Liver (tissue), 9 donors: ENCODE measurements around the gene USP28. TPM values are rescaled to one million over a fixed set of nuclear protein-coding genes. Genes with fewer than 3 reads are reported as not detected.
A peak's percentile ranks its signal among the peaks of the same experiment; 100 is the strongest.
"Not testable (repeated sequence)": the region's sequence is repeated elsewhere in the genome, so short reads cannot be mapped to it uniquely, and the experiment has no call there.

Source experiments
- DNase-seq: peaks from one replicate; pipeline ENCODE4 v3.0.0-alpha.2; 2017; ENCODE audit warnings: low spot score
- H3K27ac ChIP-seq, 2 donors: one replicate each; pipeline ENCODE4 v1.7.0; 2013; ENCODE audit warnings: inconsistent platforms in 2 of 2, low read length in 2 of 2, control low read depth in 1 of 2, low read depth in 1 of 2, mild to moderate bottlenecking in 1 of 2
- H3K27me3 ChIP-seq, 4 donors: one replicate each; pipeline versions ENCODE4 v1.6.1 to v1.7.0; 2013; ENCODE audit warnings: low read length in 3 of 4, inconsistent platforms in 1 of 4, mild to moderate bottlenecking in 1 of 4, moderate library complexity in 1 of 4; ENCODE audit not compliant: control insufficient read depth in 4 of 4, insufficient read depth in 4 of 4
- H3K36me3 ChIP-seq, 4 donors: one replicate each; pipeline versions ENCODE4 v1.6.1 to v1.7.0; 2013; ENCODE audit warnings: low read length in 3 of 4, mild to moderate bottlenecking in 3 of 4, low read depth in 1 of 4, moderate library complexity in 1 of 4; ENCODE audit not compliant: control insufficient read depth in 4 of 4, insufficient read depth in 3 of 4
- H3K4me1 ChIP-seq, 4 donors: one replicate each; pipeline versions ENCODE4 v1.6.1 to v1.7.0; 2013; ENCODE audit warnings: low read length in 3 of 4, mild to moderate bottlenecking in 3 of 4, moderate library complexity in 1 of 4; ENCODE audit not compliant: control insufficient read depth in 4 of 4, insufficient read depth in 4 of 4
- H3K4me3 ChIP-seq, 3 donors: one replicate each; pipeline versions ENCODE4 v1.6.1 to v1.7.0; 2013; ENCODE audit warnings: low read length in 3 of 3, control low read depth in 1 of 3, low read depth in 1 of 3, mild to moderate bottlenecking in 1 of 3
- H3K9ac ChIP-seq, 2 donors: one replicate each; pipeline ENCODE4 v1.7.0; 2013; ENCODE audit warnings: low read length in 2 of 2, mild to moderate bottlenecking in 2 of 2, moderate library complexity in 2 of 2, control low read depth in 1 of 2, low read depth in 1 of 2
- H3K9me3 ChIP-seq, 4 donors: one replicate each; pipeline versions ENCODE4 v1.6.1 to v1.7.0; 2013; ENCODE audit warnings: low read length in 3 of 4; ENCODE audit not compliant: control insufficient read depth in 4 of 4
- ATF3 ChIP-seq: IDR thresholded peaks from 2 replicates; pipeline ENCODE4 v1.6.1; 2016; ENCODE audit warnings: antibody characterized with exemption
- EGR1 ChIP-seq, 2 donors: IDR thresholded peaks; 2 replicates each; pipeline ENCODE4 v1.6.1; 2016 to 2018; ENCODE audit warnings: antibody characterized with exemption in 2 of 2, low read depth in 2 of 2
- FOXA1 ChIP-seq: IDR thresholded peaks from 2 replicates; pipeline ENCODE4 v1.6.1; 2016; ENCODE audit warnings: antibody characterized with exemption
- FOXA2 ChIP-seq: IDR thresholded peaks from 2 replicates; pipeline ENCODE4 v1.6.1; 2016; ENCODE audit warnings: antibody characterized with exemption
- GABPA ChIP-seq, 2 donors: IDR thresholded peaks in 1 of 2; conservative IDR thresholded peaks in 1 of 2; 2 replicates each; pipeline ENCODE4 v1.6.1; 2016; ENCODE audit warnings: antibody characterized with exemption in 2 of 2, mild to moderate bottlenecking in 1 of 2, moderate library complexity in 1 of 2
- HNF4G ChIP-seq: IDR thresholded peaks from 2 replicates; pipeline ENCODE4 v1.6.1; 2016; ENCODE audit warnings: antibody characterized with exemption
- JUND ChIP-seq, 2 donors: IDR thresholded peaks; 2 replicates each; pipeline ENCODE4 v1.6.1; 2016; ENCODE audit warnings: antibody characterized with exemption in 2 of 2
- MAX ChIP-seq: IDR thresholded peaks from 2 replicates; pipeline ENCODE4 v1.6.1; 2016; ENCODE audit warnings: antibody characterized with exemption
- NR2F2 ChIP-seq: IDR thresholded peaks from 2 replicates; pipeline ENCODE4 v1.6.1; 2016; ENCODE audit warnings: antibody characterized with exemption
- RAD21 ChIP-seq, 2 donors: IDR thresholded peaks; 2 replicates each; pipeline ENCODE4 v1.6.1; 2016; ENCODE audit warnings: antibody characterized with exemption in 2 of 2, mild to moderate bottlenecking in 2 of 2
- TAF1 ChIP-seq: conservative IDR thresholded peaks from 2 replicates; pipeline ENCODE4 v1.6.1; 2016; ENCODE audit warnings: antibody characterized with exemption, mild to moderate bottlenecking
- YY1 ChIP-seq: IDR thresholded peaks from 2 replicates; pipeline ENCODE4 v1.6.1; 2016; ENCODE audit warnings: antibody characterized with exemption, mild to moderate bottlenecking
- ZBTB33 ChIP-seq: IDR thresholded peaks from 2 replicates; pipeline ENCODE4 v1.6.1; 2016; ENCODE audit warnings: antibody characterized with exemption
- WGBS: extraction: QIAGEN DNeasy Blood & Tissue Kit; methylation state at CpG from one replicate; pipeline ENCODE4 v1.1.7; 2013; 5-methylcytosine and 5-hydroxymethylcytosine counted together
- polyA plus RNA-seq, 2 donors: library from polyadenylated mRNA; stranded (reverse) in 1 of 2; unstranded in 1 of 2; fragments of 200-250 nt in 1 of 2; fragments of >200 nt in 1 of 2; fragmentation: Nextera tagmentation in 1 of 2; extraction: Ambion mirVana in 1 of 2; gene quantifications; one replicate each; pipeline versions ENCODE4 v1.2.1 to v1.2.3, GENCODE V29; 2013 to 2015
- total RNA-seq, 2 donors: library from RNA; depleted of rRNA; stranded (reverse); fragments of >200 nt; gene quantifications; one replicate each; pipeline ENCODE4 v1.2.3, GENCODE V29; 2014
- TF ChIP-seq, protein P1 (sequence below): IDR thresholded peaks from 2 replicates; pipeline ENCODE4 v1.6.1; 2016; ENCODE audit warnings: antibody characterized with exemption, mild to moderate bottlenecking
- donor health status: healthy.
- donor health status: healthy.
- donor health status: healthy.
- donor health status: healthy.
- donor health status: healthy.

Gene USP28
- total and polyA plus RNA-seq, 4 donors: 5.1 to 20.3 (median 8.8) TPM

DNA sequence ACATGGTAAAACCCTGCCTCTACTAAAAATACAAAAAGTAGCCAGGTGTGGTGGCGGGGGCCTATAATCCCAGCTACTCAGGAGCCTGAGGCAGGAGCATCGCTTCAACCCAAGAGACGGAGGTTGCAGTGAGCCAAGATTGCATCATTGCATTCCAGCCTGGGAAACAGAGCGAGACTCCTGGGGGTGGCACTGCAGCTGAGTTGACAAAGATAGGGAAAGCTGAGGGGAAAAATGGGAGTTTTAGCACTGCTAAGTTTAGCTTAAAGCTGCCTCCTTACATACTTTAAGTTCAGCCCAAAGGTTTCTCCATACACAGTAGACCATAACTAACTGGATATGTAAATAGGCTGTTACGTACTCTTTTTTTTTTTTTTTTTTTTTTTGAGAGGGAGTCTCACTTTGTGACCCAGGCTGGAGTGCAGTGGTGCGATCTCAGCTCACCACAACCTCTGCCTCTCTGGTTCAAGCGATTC lies 9.0 kb upstream of the USP28 start:
- no peak for DNase-seq
- Histone ChIP-seq H3K36me3 (no peaks in the 10 kb centered on the region), H3K4me3 (no peak overlapping the region), H3K9ac (no peak overlapping the region), H3K27me3 (no peaks in the 10 kb centered on the region), H3K4me1 (no peaks in the 10 kb centered on the region), H3K27ac (no peak overlapping the region), H3K9me3 (no peaks in the 10 kb centered on the region)
- TF ChIP-seq NR2F2 (no peak), ATF3 (peak; percentile 43)
- 75% methylated on average over 7 of the region's 7 CpGs for WGBS

- Histone ChIP-seq H3K27me3 (no peaks in the 10 kb centered on the region), H3K27ac (no peak overlapping the region), H3K9me3 (no peaks in the 10 kb centered on the region), H3K36me3 (no peaks in the 10 kb centered on the region), H3K4me3 (no peak overlapping the region), H3K4me1 (no peaks in the 10 kb centered on the region), H3K9ac (no peak overlapping the region)
- no peak for DNase-seq
- TF ChIP-seq GABPA (IDR thresholded peaks at IDR 0.05 in 1 of 2, conservative IDR thresholded peaks at IDR 0.05 in 1 of 2): no peak
- no peak for TF ChIP-seq MAX
- TF ChIP-seq ATF3: no peak
- no peak for TF ChIP-seq FOXA1
- TF ChIP-seq, protein P1, sequence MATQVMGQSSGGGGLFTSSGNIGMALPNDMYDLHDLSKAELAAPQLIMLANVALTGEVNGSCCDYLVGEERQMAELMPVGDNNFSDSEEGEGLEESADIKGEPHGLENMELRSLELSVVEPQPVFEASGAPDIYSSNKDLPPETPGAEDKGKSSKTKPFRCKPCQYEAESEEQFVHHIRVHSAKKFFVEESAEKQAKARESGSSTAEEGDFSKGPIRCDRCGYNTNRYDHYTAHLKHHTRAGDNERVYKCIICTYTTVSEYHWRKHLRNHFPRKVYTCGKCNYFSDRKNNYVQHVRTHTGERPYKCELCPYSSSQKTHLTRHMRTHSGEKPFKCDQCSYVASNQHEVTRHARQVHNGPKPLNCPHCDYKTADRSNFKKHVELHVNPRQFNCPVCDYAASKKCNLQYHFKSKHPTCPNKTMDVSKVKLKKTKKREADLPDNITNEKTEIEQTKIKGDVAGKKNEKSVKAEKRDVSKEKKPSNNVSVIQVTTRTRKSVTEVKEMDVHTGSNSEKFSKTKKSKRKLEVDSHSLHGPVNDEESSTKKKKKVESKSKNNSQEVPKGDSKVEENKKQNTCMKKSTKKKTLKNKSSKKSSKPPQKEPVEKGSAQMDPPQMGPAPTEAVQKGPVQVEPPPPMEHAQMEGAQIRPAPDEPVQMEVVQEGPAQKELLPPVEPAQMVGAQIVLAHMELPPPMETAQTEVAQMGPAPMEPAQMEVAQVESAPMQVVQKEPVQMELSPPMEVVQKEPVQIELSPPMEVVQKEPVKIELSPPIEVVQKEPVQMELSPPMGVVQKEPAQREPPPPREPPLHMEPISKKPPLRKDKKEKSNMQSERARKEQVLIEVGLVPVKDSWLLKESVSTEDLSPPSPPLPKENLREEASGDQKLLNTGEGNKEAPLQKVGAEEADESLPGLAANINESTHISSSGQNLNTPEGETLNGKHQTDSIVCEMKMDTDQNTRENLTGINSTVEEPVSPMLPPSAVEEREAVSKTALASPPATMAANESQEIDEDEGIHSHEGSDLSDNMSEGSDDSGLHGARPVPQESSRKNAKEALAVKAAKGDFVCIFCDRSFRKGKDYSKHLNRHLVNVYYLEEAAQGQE: no peak
- no peak for TF ChIP-seq TAF1
- no peak for TF ChIP-seq RAD21 (IDR thresholded peaks at IDR 0.05)
- TF ChIP-seq EGR1 (IDR thresholded peaks at IDR 0.05; ENCODE audit: low read depth in 2 of 2): no peak
- no peak for TF ChIP-seq YY1
- 95% methylated on average over 1 of the region's 1 CpG for WGBS
Observed at GRCh38 chr11:113881856-113882255, 6.5 kb upstream of the USP28 start.

GRCh38 chr11:113880971-113881370 lies 5.6 kb upstream of the USP28 start:
- no peaks in the 10 kb centered on the region for H3K9me3 ChIP-seq
- DNase-seq: no peak
- no peak overlapping the region for H3K9ac ChIP-seq
- no peak for TF ChIP-seq ZBTB33
- no peak for TF ChIP-seq RAD21 (IDR thresholded peaks at IDR 0.05)
- TF ChIP-seq ATF3: no peak
- TF ChIP-seq TAF1: no peak
- TF ChIP-seq MAX: no peak
- TF ChIP-seq HNF4G: no peak
- no peak for TF ChIP-seq JUND (IDR thresholded peaks at IDR 0.05)
- TF ChIP-seq FOXA1: no peak
- TF ChIP-seq FOXA2: no peak
- no peaks in the 10 kb centered on the region for H3K36me3 ChIP-seq
- H3K4me1 ChIP-seq: peaks cover 0 to 3% (median 0%) of the 10 kb centered on the region in 4 donors
- no peaks in the 10 kb centered on the region for H3K27me3 ChIP-seq
- WGBS: 86% methylated on average over 4 of the region's 4 CpGs
- no peak overlapping the region for H3K27ac ChIP-seq
- H3K4me3 ChIP-seq: no peak overlapping the region

DNA sequence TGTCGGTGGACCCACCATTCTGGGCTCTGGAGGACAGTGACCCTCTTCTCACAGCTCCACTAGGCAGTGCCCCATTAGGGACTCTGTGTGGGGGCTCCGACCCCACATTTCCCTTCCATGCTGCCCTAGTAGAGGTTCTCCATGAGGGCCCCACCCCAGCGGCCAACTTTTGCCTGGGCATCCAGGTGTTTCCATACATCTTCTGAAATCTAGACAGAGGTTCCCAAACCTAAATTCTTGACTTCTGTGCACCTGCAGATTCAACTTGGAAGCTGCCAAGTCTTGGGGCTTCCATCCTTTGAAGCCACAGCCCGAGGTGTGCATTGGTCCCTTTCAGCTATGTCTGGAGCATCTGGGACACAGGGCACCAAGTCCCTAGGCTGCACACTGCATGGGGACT lies 4.1 kb upstream of the USP28 start:
- not testable (repeated sequence) for H3K36me3 ChIP-seq, H3K4me3 ChIP-seq, H3K4me1 ChIP-seq, H3K27me3 ChIP-seq, DNase-seq, H3K27ac ChIP-seq, H3K9ac ChIP-seq, H3K9me3 ChIP-seq
- WGBS: 94% methylated on average over 4 of the region's 4 CpGs
